Rectal smooth muscle tissue (tissue), 1 donor: Measurements from ENCODE around the gene ASCC1.
"Not testable (repeated sequence)": the region's sequence is repeated elsewhere in the genome, so short reads cannot be mapped to it uniquely, and the experiment has no call there.

ENCODE experiments used
- H3K27ac ChIP-seq: one replicate; pipeline ENCODE4 v1.7.0; 2013; ENCODE audit warnings: low read depth, low read length, inconsistent platforms
- H3K27me3 ChIP-seq: one replicate; pipeline ENCODE4 v1.7.0; 2013; ENCODE audit warnings: low read length; ENCODE audit not compliant: control insufficient read depth, insufficient read depth
- H3K36me3 ChIP-seq: one replicate; pipeline ENCODE4 v1.7.0; 2013; ENCODE audit warnings: low read length; ENCODE audit not compliant: control insufficient read depth, insufficient read depth
- H3K4me1 ChIP-seq: one replicate; pipeline ENCODE4 v1.7.0; 2013; ENCODE audit warnings: low read length; ENCODE audit not compliant: control insufficient read depth, insufficient read depth
- H3K4me3 ChIP-seq: one replicate; pipeline ENCODE4 v1.7.0; 2013; ENCODE audit warnings: low read length
- H3K9ac ChIP-seq: one replicate; pipeline ENCODE4 v1.7.0; 2013; ENCODE audit warnings: low read length

ASCC1 gene

GRCh38 chr10:72123616-72124015 is 92.5 kb downstream of the ASCC1 start:
- H3K4me1 ChIP-seq: no peaks in the 10 kb centered on the region
- peaks cover 3% of the 10 kb centered on the region for H3K36me3 ChIP-seq
- no peaks in the 10 kb centered on the region for H3K27me3 ChIP-seq
- H3K27ac ChIP-seq: no peak overlapping the region
- H3K9ac ChIP-seq: no peak overlapping the region
- H3K4me3 ChIP-seq: no peak overlapping the region

- Histone ChIP-seq H3K36me3 (peaks cover 3% of the 10 kb centered on the region), H3K9ac (no peak overlapping the region), H3K27me3 (no peaks in the 10 kb centered on the region)
Measured at GRCh38 chr10:72122221-72122620, 93.9 kb downstream of the ASCC1 start.

GRCh38 chr10:72121389-72121788 is 94.7 kb downstream of the ASCC1 start:
- Histone ChIP-seq H3K27ac (no peak overlapping the region), H3K36me3 (peaks cover 3% of the 10 kb centered on the region), H3K27me3 (no peaks in the 10 kb centered on the region), H3K4me3 (no peak overlapping the region), H3K9ac (no peak overlapping the region), H3K4me1 (no peaks in the 10 kb centered on the region)

More at GRCh38 chr10:72122221-72122620, 93.9 kb downstream of the ASCC1 start:
- Histone ChIP-seq H3K4me1 (no peaks in the 10 kb centered on the region), H3K4me3 (no peak overlapping the region), H3K27ac (no peak overlapping the region)

GRCh38 chr10:72116372-72116771 is 99.7 kb downstream of the ASCC1 start:
- H3K9ac ChIP-seq: no peak overlapping the region
- peaks cover 3% of the 10 kb centered on the region for H3K36me3 ChIP-seq
- H3K27ac ChIP-seq: no peak overlapping the region
- no peaks in the 10 kb centered on the region for H3K27me3 ChIP-seq
- H3K4me3 ChIP-seq: no peak overlapping the region
- no peaks in the 10 kb centered on the region for H3K4me1 ChIP-seq

GRCh38 chr10:72114706-72115450 is 101.2 kb downstream of the ASCC1 start:
- no peak overlapping the region for H3K27ac ChIP-seq
- no peaks in the 10 kb centered on the region for H3K27me3 ChIP-seq
- no peaks in the 10 kb centered on the region for H3K4me1 ChIP-seq
- no peak overlapping the region for H3K9ac ChIP-seq
- no peak overlapping the region for H3K4me3 ChIP-seq
- H3K36me3 ChIP-seq: peaks cover 3% of the 10 kb centered on the region

GRCh38 chr10:72110673-72111401 is 105.2 kb downstream of the ASCC1 start:
- Histone ChIP-seq H3K27me3 (no peaks in the 10 kb centered on the region), H3K27ac (no peak overlapping the region), H3K4me1 (no peaks in the 10 kb centered on the region), H3K36me3 (no peaks in the 10 kb centered on the region), H3K4me3 (no peak overlapping the region), H3K9ac (no peak overlapping the region)

- Histone ChIP-seq H3K4me3 (no peak overlapping the region), H3K4me1 (no peaks in the 10 kb centered on the region), H3K9ac (no peak overlapping the region), H3K36me3 (no peaks in the 10 kb centered on the region), H3K27me3 (no peaks in the 10 kb centered on the region), H3K27ac (no peak overlapping the region)
Measured at GRCh38 chr10:72109636-72110157, 106.4 kb downstream of the ASCC1 start.

GRCh38 chr10:72108830-72109635 is 107.0 kb downstream of the ASCC1 start:
- Histone ChIP-seq H3K4me1 (no peaks in the 10 kb centered on the region), H3K9ac (no peak overlapping the region), H3K36me3 (no peaks in the 10 kb centered on the region), H3K27ac (no peak overlapping the region), H3K27me3 (no peaks in the 10 kb centered on the region), H3K4me3 (no peak overlapping the region)

- not testable (repeated sequence) for H3K4me1 ChIP-seq, H3K27ac ChIP-seq, H3K36me3 ChIP-seq, H3K4me3 ChIP-seq, H3K27me3 ChIP-seq, H3K9ac ChIP-seq
Measured at GRCh38 chr10:72108004-72108370, 108.1 kb downstream of the ASCC1 start.

- H3K27me3 ChIP-seq: no peaks in the 10 kb centered on the region
- H3K4me3 ChIP-seq: no peak overlapping the region
- no peaks in the 10 kb centered on the region for H3K36me3 ChIP-seq
- no peak overlapping the region for H3K9ac ChIP-seq
- H3K4me1 ChIP-seq: no peaks in the 10 kb centered on the region
- no peak overlapping the region for H3K27ac ChIP-seq
Measured at GRCh38 chr10:72107325-72108003, 108.6 kb downstream of the ASCC1 start.

GRCh38 chr10:72106896-72107295 is 109.2 kb downstream of the ASCC1 start:
- Histone ChIP-seq H3K27ac (no peak overlapping the region), H3K9ac (no peak overlapping the region), H3K27me3 (no peaks in the 10 kb centered on the region), H3K4me1 (no peaks in the 10 kb centered on the region), H3K36me3 (no peaks in the 10 kb centered on the region), H3K4me3 (no peak overlapping the region)
